K562 (cell line): ENCODE results near the gene HOXB5. TPM values are rescaled to one million over a fixed set of nuclear protein-coding genes. Genes with fewer than 3 reads are reported as not detected.

Experiments
- ATAC-seq: fragments of 200-7000 bp; cut with Tn5 transposase; 3 replicates; pipeline ENCODE4 v1.9.1; 2020; ENCODE audit warnings: moderate library complexity
- BruUV-seq: library from RNA; stranded (reverse); fragments of 400-500 nt; replicated peaks from 2 replicates; lab custom pipeline; 2021; lab: Mats Ljungman, UMichigan
- CTCF ChIA-PET: fragments of 300-600 bp; formaldehyde crosslinking; extraction: SDS; loops from one replicate; lab custom pipeline; 2021; ENCODE audit warnings: low intra/inter-chr PET ratio; lab: Yijun Ruan, JAX
- POLR2A ChIA-PET: fragments of 300-600, 350-650 bp; sonication (Branson Sonifier 250); formaldehyde crosslinking; extraction: SDS; loops from one replicate; lab custom pipeline; 2021; ENCODE audit warnings: antibody characterized with exemption, inconsistent platforms; lab: Yijun Ruan, JAX
- DNase-seq, 4 experiments: peaks; one replicate each; pipeline versions ENCODE4 v3.0.0 to v3.0.0-alpha.2; 2011 to 2018; ENCODE audit warnings: low spot score in 3 of 4, mixed read lengths in 3 of 4; ENCODE audit errors: extremely low read depth in 1 of 4
- FAIRE-seq: peaks from 2 replicates; lab custom pipeline; 2011; peaks lifted over from hg19 to GRCh38; lab: Jason Lieb, UNC
- H2AFZ ChIP-seq: 2 replicates; pipeline ENCODE4 v1.6.0; 2011; ENCODE audit warnings: low read depth, low read length, control low read depth, inconsistent platforms
- H3K27ac ChIP-seq: fragments of 200-600 bp; 3 replicates; pipeline ENCODE4 v1.8.0; 2011; ENCODE audit warnings: low read depth, mild to moderate bottlenecking, control low read depth, inconsistent platforms, low read length, moderate library complexity, mixed read lengths; ENCODE audit errors: extremely low read depth
- H3K27me3 ChIP-seq, 2 experiments: fragments of 300-600 bp in 1 of 2; 2 replicates in 1 of 2; 3 replicates in 1 of 2; pipeline versions ENCODE4 v1.6.0 to v1.8.0; 2011; ENCODE audit warnings: inconsistent platforms in 2 of 2, low read length in 2 of 2, mild to moderate bottlenecking in 1 of 2, mixed read lengths in 1 of 2, moderate library complexity in 1 of 2; ENCODE audit not compliant: control insufficient read depth in 2 of 2, insufficient read depth in 2 of 2
- H3K36me3 ChIP-seq: fragments of 300-600 bp; 3 replicates; pipeline ENCODE4 v1.8.0; 2011; ENCODE audit warnings: mild to moderate bottlenecking, low read length, inconsistent platforms; ENCODE audit not compliant: control insufficient read depth, insufficient read depth
- H3K4me1 ChIP-seq, 2 experiments: fragments of 200-600 bp in 1 of 2; replicated peaks in 1 of 2; 2 replicates in 1 of 2; 3 replicates in 1 of 2; pipeline versions ENCODE4 v1.5.1 to v1.8.0; 2011; ENCODE audit warnings: inconsistent platforms in 2 of 2, low read length in 2 of 2, mild to moderate bottlenecking in 1 of 2, mixed read lengths in 1 of 2, moderate library complexity in 1 of 2; ENCODE audit not compliant: control insufficient read depth in 2 of 2, insufficient read depth in 2 of 2
- H3K4me2 ChIP-seq: 2 replicates; pipeline ENCODE4 v1.6.1; 2011; ENCODE audit warnings: low read length, control low read depth, inconsistent platforms, mixed read lengths; ENCODE audit not compliant: insufficient read depth
- H3K4me3 ChIP-seq: fragments of 200-600 bp; sonication (generic), shearing (Covaris generic); 2 replicates; pipeline ENCODE4 v1.5.1; 2016; ENCODE audit warnings: control low read depth, inconsistent platforms
- H3K79me2 ChIP-seq: fragments of 200-600 bp; 3 replicates; pipeline ENCODE4 v1.8.0; 2011; ENCODE audit warnings: low read length, inconsistent platforms; ENCODE audit not compliant: control insufficient read depth, insufficient read depth
- H3K9ac ChIP-seq, 2 experiments: 2 replicates each; pipeline versions ENCODE4 v1.6.0 to v1.6.1; 2011; ENCODE audit warnings: low read depth in 2 of 2, low read length in 2 of 2, control low read depth in 1 of 2, inconsistent platforms in 1 of 2, mild to moderate bottlenecking in 1 of 2, mixed read lengths in 1 of 2; ENCODE audit not compliant: insufficient read depth in 1 of 2
- H3K9me1 ChIP-seq: one replicate; pipeline ENCODE4 v1.6.0; 2011; ENCODE audit warnings: inconsistent platforms, mild to moderate bottlenecking, low read length, moderate library complexity; ENCODE audit not compliant: control insufficient read depth, insufficient read depth
- H3K9me3 ChIP-seq: replicated peaks from 2 replicates; pipeline ENCODE4 v1.5.1; 2011; ENCODE audit warnings: low read depth, low read length, inconsistent platforms; ENCODE audit not compliant: control insufficient read depth, insufficient read depth
- H4K20me1 ChIP-seq: replicated peaks from 2 replicates; pipeline ENCODE4 v1.6.1; 2011; ENCODE audit warnings: low read length, inconsistent platforms, mixed read lengths; ENCODE audit not compliant: control insufficient read depth, insufficient read depth
- AFF1 ChIP-seq, 2 experiments: fragments of 450-650 bp; IDR thresholded peaks; 2 replicates each; pipeline ENCODE4 v1.6.1; 2018; ENCODE audit warnings: mild to moderate bottlenecking in 2 of 2, low read depth in 1 of 2; ENCODE audit not compliant: partially characterized antibody in 2 of 2
- CBX8 ChIP-seq: fragments of 200-600 bp; sonication (generic); IDR thresholded peaks from 2 replicates; pipeline ENCODE4 v1.6.1; 2012; ENCODE audit warnings: borderline replicate concordance, mixed run types, low read depth, mild to moderate bottlenecking, moderate library complexity, mixed read lengths, low read length, control low read depth, inconsistent platforms; ENCODE audit not compliant: poor library complexity, severe bottlenecking; ENCODE audit errors: extremely low read depth
- ETS1 ChIP-seq: conservative IDR thresholded peaks from 2 replicates; pipeline ENCODE4 v1.6.1; 2011; ENCODE audit warnings: low read depth, mild to moderate bottlenecking, low read length; ENCODE audit not compliant: control insufficient read depth
- MLLT1 ChIP-seq, 2 experiments: fragments of 450-650 bp; IDR thresholded peaks; 2 replicates each; pipeline ENCODE4 v1.6.1; 2016
- RBM22 ChIP-seq: fragments of 200-400 bp; formaldehyde crosslinking; IDR thresholded peaks from 2 replicates; pipeline ENCODE4 v1.6.1; 2018; ENCODE audit warnings: low read length, low read depth; ENCODE audit not compliant: poor library complexity, severe bottlenecking
- ZHX1 ChIP-seq: fragments of 150-350 bp; conservative IDR thresholded peaks from 2 replicates; pipeline ENCODE4 v1.6.1; 2014; ENCODE audit warnings: low read length
- ZNF277 ChIP-seq: fragments of 250-450 bp; sonication (Bioruptor Pico); IDR thresholded peaks from 2 replicates; pipeline ENCODE4 v1.8.0; 2022; ENCODE audit warnings: inconsistent platforms, mild to moderate bottlenecking, moderate library complexity, borderline replicate concordance
- WGBS: fragments of 100-300 bp; shearing (Covaris generic); methylation state at CpG from one replicate; pipeline ENCODE4 v1.1.6; 2016; ENCODE audit warnings: low coverage, mixed read lengths; ENCODE audit not compliant: insufficient coverage; ENCODE audit errors: missing lambda C conversion rate; 5-methylcytosine and 5-hydroxymethylcytosine counted together
- in situ Hi-C: fragments of 300-500 bp; cut with MboI; formaldehyde crosslinking; loops from 4 replicates; pipeline ENCODE4 v1.15.0; 2018; ENCODE audit warnings: inconsistent platforms, mixed read lengths
- intact Hi-C: fragments of 100-400 bp; cut with micrococcal nuclease; formaldehyde crosslinking; loops from 2 replicates; pipeline ENCODE4 v1.14.2; 2022
- polyA plus RNA-seq, 8 experiments: library from polyadenylated mRNA; depleted of rRNA in 4 of 8; stranded (reverse) in 5 of 8; unstranded in 3 of 8; fragments of >200 nt; fragmentation: Nextera tagmentation in 2 of 8; fragmentation: Illumina TruSeq in 1 of 8; extraction: Ambion mirVana in 2 of 8; extraction: Trizol in 1 of 8; gene quantifications; 2 replicates each; pipeline versions ENCODE4 v1.2.1 to v1.2.3, GENCODE V29; 2011 to 2014; ENCODE audit warnings: inconsistent platforms in 1 of 8, missing spikeins in 1 of 8
- total RNA-seq, 7 experiments: library from RNA; depleted of rRNA in 6 of 7; stranded (reverse); fragments of >200 nt in 6 of 7; fragmentation: Illumina TruSeq in 2 of 7; extraction: Trizol in 2 of 7; gene quantifications; 2 replicates each; pipeline versions ENCODE4 v1.2.1 to v1.2.3, GENCODE V29; 2011 to 2021; ENCODE audit warnings: low replicate concordance in 1 of 7

The HOXB5 gene
- total and polyA plus RNA-seq, 9 of the 15 experiments (the other 6 are each of a cell fraction or from before 2014, with no cell fraction given) = 0.24 to 2.7 (median 0.65) TPM

GRCh38 chr17:48575673-48576478 lies 17.7 kb downstream of the HOXB5 start:
- H3K9me1 ChIP-seq = no peaks in the 10 kb centered on the region
- WGBS = 5% methylated on average over 18 of the region's 22 CpGs
- no peaks in the 10 kb centered on the region for H3K27me3 ChIP-seq
- H3K4me2 ChIP-seq = peak overlapping the region; percentile 88
- DNase-seq (peak in 3 of 4 experiments; percentile 31 to 48 (median 36)), FAIRE-seq (no peak), ATAC-seq (no peak)
- H3K36me3 ChIP-seq = peaks cover 54% of the 10 kb centered on the region
- H3K4me3 ChIP-seq = peak overlapping the region; percentile 71
- no peaks in the 10 kb centered on the region; the same call in 1 of the 2 replicates for H4K20me1 ChIP-seq
- ChIA-PET POLR2A (interaction anchor here (0.9 to 1.1 kb wide), 2 partner anchors 29 to 162 kb away, joined by 3 read pairs; no protein-coding TSS in a partner anchor), CTCF (no interaction called here)
- TSS peak; percentile 46 for BruUV-seq
- peaks cover 36 to 61% of the 10 kb centered on the region in 2 experiments for H3K4me1 ChIP-seq
- no peaks in the 10 kb centered on the region for H3K9me3 ChIP-seq
- in situ Hi-C loops (no loop called here), intact Hi-C loops (no loop called here)
- H3K79me2 ChIP-seq = peaks cover 98% of the 10 kb centered on the region
- peak overlapping the region; percentile 95 for H3K27ac ChIP-seq
- peak overlapping the region; percentile 76 to 93 for H3K9ac ChIP-seq
- H2AFZ ChIP-seq = peak overlapping the region; percentile 38
- TF ChIP-seq CBX8 (no peak), MLLT1 (IDR thresholded peaks at IDR 0.05) (peak; percentile 39 to 79; a peak in 1 of 4 replicates), ZHX1 (no peak), RBM22 (no peak), ZNF277 (CRISPR knock-in tag) (no peak), AFF1 (IDR thresholded peaks at IDR 0.05; ENCODE audit: low read depth in 1 of 2, partially characterized antibody in 2 of 2) (peak in 1 of 2 experiments; percentile 18), ETS1 (0 out of 2 replicates have a peak, but pooled peaks have one; percentile 35)
